ENCODE measurements around the gene SCG5. TPM values are rescaled to one million over a fixed set of nuclear protein-coding genes. Genes with fewer than 3 reads are reported as not detected.
A peak's percentile ranks its signal among the peaks of the same experiment; 100 is the strongest.

The SCG5 gene
- total RNA-seq, 1 donor from 2014 or later, result 2.2 TPM

- Mint-ChIP-seq H3K4me3 (no peak overlapping the region), H3K27me3 (peaks cover 55% of the 10 kb centered on the region), H3K27ac (no peak overlapping the region), H3K4me1 (no peaks in the 10 kb centered on the region), H3K9me3 (no peaks in the 10 kb centered on the region), H3K36me3 (ENCODE audit: low read depth) (no peaks in the 10 kb centered on the region)
- intact Hi-C loops (cut with micrococcal nuclease), result no loop called here
- peak; percentile 27 for DNase-seq
These were observed 94.6 kb downstream of the SCG5 start for GRCh38 chr15:32735989-32736700.

- no peak overlapping the region for H3K4me3 Mint-ChIP-seq
- no peak for DNase-seq
- no peaks in the 10 kb centered on the region for H3K36me3 Mint-ChIP-seq (ENCODE audit: low read depth)
- H3K27me3 Mint-ChIP-seq, result peaks cover 51% of the 10 kb centered on the region
- intact Hi-C loops (cut with micrococcal nuclease), result no loop called here
- H3K9me3 Mint-ChIP-seq, result no peaks in the 10 kb centered on the region
- no peak overlapping the region for H3K27ac Mint-ChIP-seq
- H3K4me1 Mint-ChIP-seq, result no peaks in the 10 kb centered on the region
These were observed 95.2 kb downstream of the SCG5 start for GRCh38 chr15:32736701-32737061.

GRCh38 chr15:32737304-32737703, 95.8 kb downstream of the SCG5 start:
- Mint-ChIP-seq H3K9me3 (no peaks in the 10 kb centered on the region), H3K27me3 (peaks cover 47% of the 10 kb centered on the region), H3K27ac (no peak overlapping the region), H3K36me3 (ENCODE audit: low read depth) (no peaks in the 10 kb centered on the region), H3K4me1 (no peaks in the 10 kb centered on the region), H3K4me3 (no peak overlapping the region)
- DNase-seq, result no peak
- intact Hi-C loops (cut with micrococcal nuclease), result no loop called here

DNA sequence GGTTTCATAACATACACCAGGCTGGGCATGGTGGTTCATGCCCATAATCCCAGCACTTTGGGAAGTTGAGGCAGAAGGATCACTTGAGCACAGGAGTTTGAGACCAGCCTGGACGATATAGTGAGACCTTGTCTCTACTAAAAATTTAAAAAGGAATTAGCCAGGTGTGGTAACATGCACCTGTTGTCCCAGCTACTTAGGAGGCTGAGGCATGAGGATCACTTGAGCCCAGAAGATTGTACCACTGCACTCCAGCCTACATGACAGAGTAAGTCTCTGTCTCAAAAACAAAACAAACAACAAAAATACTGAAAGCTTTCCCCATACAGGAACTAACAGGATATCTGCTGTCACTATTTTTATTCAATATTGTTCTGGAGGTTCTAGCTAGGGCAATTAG, 97.2 kb downstream of the SCG5 start:
- no peak overlapping the region for H3K4me3 Mint-ChIP-seq
- H3K27ac Mint-ChIP-seq, result no peak overlapping the region
- peaks cover 46% of the 10 kb centered on the region for H3K27me3 Mint-ChIP-seq
- no peaks in the 10 kb centered on the region for H3K4me1 Mint-ChIP-seq
- intact Hi-C loops (cut with micrococcal nuclease), result no loop called here
- no peak for DNase-seq
- peaks cover 6% of the 10 kb centered on the region for H3K9me3 Mint-ChIP-seq
- H3K36me3 Mint-ChIP-seq (ENCODE audit: low read depth), result no peaks in the 10 kb centered on the region

GRCh38 chr15:32739522-32740063, 98.1 kb downstream of the SCG5 start:
- DNase-seq, result no peak
- H3K4me1 Mint-ChIP-seq, result no peaks in the 10 kb centered on the region
- H3K9me3 Mint-ChIP-seq, result peaks cover 6% of the 10 kb centered on the region
- H3K27ac Mint-ChIP-seq, result no peak overlapping the region
- H3K4me3 Mint-ChIP-seq, result no peak overlapping the region
- intact Hi-C loops (cut with micrococcal nuclease), result no loop called here
- H3K27me3 Mint-ChIP-seq, result peaks cover 42% of the 10 kb centered on the region
- H3K36me3 Mint-ChIP-seq (ENCODE audit: low read depth), result no peaks in the 10 kb centered on the region

- no peak overlapping the region for H3K4me3 Mint-ChIP-seq
- DNase-seq, result no peak
- H3K27me3 Mint-ChIP-seq, result peaks cover 28% of the 10 kb centered on the region
- no peaks in the 10 kb centered on the region for H3K4me1 Mint-ChIP-seq
- H3K9me3 Mint-ChIP-seq, result peaks cover 6% of the 10 kb centered on the region
- no peaks in the 10 kb centered on the region for H3K36me3 Mint-ChIP-seq (ENCODE audit: low read depth)
- intact Hi-C loops (cut with micrococcal nuclease), result no loop called here
- H3K27ac Mint-ChIP-seq, result no peak overlapping the region
These were observed 102.1 kb downstream of the SCG5 start for GRCh38 chr15:32743411-32744140.

DNA sequence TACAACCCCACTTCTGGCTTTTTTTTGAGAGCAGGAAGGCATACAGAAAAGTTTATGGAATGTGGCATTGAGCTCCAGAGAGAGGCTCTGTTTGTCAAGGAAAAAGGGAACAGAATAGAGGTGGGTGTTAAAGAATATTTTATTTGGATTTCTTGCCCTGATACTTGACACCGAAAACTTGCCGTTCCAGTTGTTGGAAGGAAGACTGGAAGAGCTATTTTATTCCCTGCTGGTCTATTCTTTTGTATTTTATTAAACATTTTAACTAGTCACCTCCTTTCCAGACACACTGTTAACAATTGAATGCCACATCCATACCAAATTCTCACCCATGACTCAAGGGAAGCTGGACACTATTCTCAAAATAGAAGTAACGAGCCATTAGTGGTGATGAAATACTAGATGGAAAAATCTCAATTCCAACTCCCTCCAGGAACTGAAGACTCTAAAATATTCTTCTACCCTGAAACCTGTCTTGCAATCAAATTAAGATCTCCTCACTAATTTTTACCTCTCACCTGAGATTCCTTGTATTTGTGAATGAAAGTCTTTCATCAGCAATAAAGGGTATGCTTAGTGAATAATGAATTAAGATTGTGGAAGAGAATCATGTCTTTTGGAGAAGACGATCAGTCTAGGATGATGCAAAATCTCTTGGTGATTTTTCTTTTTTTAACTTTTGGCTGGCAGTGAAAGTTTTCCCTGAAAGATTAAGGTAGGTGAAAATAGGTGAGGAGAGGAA, 104.8 kb downstream of the SCG5 start:
- no peak for DNase-seq
- Mint-ChIP-seq H3K27ac (no peak overlapping the region), H3K4me3 (no peak overlapping the region), H3K4me1 (no peaks in the 10 kb centered on the region), H3K36me3 (ENCODE audit: low read depth) (no peaks in the 10 kb centered on the region), H3K27me3 (peaks cover 13% of the 10 kb centered on the region), H3K9me3 (peaks cover 6% of the 10 kb centered on the region)
- intact Hi-C loops (cut with micrococcal nuclease), result no loop called here

Other genes with a start within 250 kb of the SCG5 start
- 0.21 and 0.62 TPM in 2 replicates for gene GOLGA8K, start 238.4 kb upstream of the SCG5 start, total RNA-seq
- gene GOLGA8O, start 186.1 kb upstream of the SCG5 start, total RNA-seq, result 1.5 and 2.2 TPM in 2 replicates
- gene GOLGA8N, start 48.3 kb upstream of the SCG5 start, total RNA-seq, result 4.1 and 4.5 TPM in 2 replicates
- 95.7 and 98.2 TPM in 2 replicates for gene ARHGAP11A, start 26.2 kb upstream of the SCG5 start, total RNA-seq
- gene GREM1, start 76.3 kb downstream of the SCG5 start, total RNA-seq, result not detected in 2 replicates

Data from activated CD4-positive, alpha-beta T cell treated with anti-CD3 and anti-CD28 coated beads, Interleukin-2, amount 10 ng/mL, durations not matched to agents 24 days and 14 days (primary cell).